Iris pigment epithelial cell (primary cell): ENCODE results near the gene ALDH3B2.
"Not testable (repeated sequence)": the region's sequence is repeated elsewhere in the genome, so short reads cannot be mapped to it uniquely, and the experiment has no call there.

Experiments used
- DNase-seq: peaks from one replicate; pipeline ENCODE4 v3.0.0-alpha.2; 2011; ENCODE audit warnings: low read depth

ALDH3B2 gene

GRCh38 chr11:67629386-67630227, 44.8 kb downstream of the ALDH3B2 start, which contains the start of gene NUDT8:
TSS of gene NUDT8 (minus strand) at chr11:67629937. CDS start at chr11:67629911, 26 bp downstream.
- peak; percentile 74 for DNase-seq

GRCh38 chr11:67628710-67629385, 45.6 kb downstream of the ALDH3B2 start:
- DNase-seq = no peak

- no peak for DNase-seq
These were observed 46.4 kb downstream of the ALDH3B2 start for GRCh38 chr11:67627812-67628624.

- no peak for DNase-seq
These were observed 47.0 kb downstream of the ALDH3B2 start for GRCh38 chr11:67627441-67627811.

- no peak for DNase-seq
These were observed 47.5 kb downstream of the ALDH3B2 start for GRCh38 chr11:67626970-67627369.

- not testable (repeated sequence) for DNase-seq
These were observed 48.1 kb downstream of the ALDH3B2 start for GRCh38 chr11:67626131-67626833.

- not testable (repeated sequence) for DNase-seq
These were observed 50.6 kb downstream of the ALDH3B2 start for GRCh38 chr11:67623795-67624194.

- not testable (repeated sequence) for DNase-seq
These were observed 51.5 kb downstream of the ALDH3B2 start for GRCh38 chr11:67622905-67623304.

GRCh38 chr11:67621928-67622327, 52.5 kb downstream of the ALDH3B2 start:
- not testable (repeated sequence) for DNase-seq

- DNase-seq = not testable (repeated sequence)
These were observed 53.8 kb downstream of the ALDH3B2 start for GRCh38 chr11:67620621-67621020.

GRCh38 chr11:67619683-67620618, 54.5 kb downstream of the ALDH3B2 start:
- DNase-seq = not testable (repeated sequence)

- DNase-seq = not testable (repeated sequence)
These were observed 55.3 kb downstream of the ALDH3B2 start for GRCh38 chr11:67618901-67619659.

- DNase-seq = no peak
These were observed 57.0 kb downstream of the ALDH3B2 start for GRCh38 chr11:67617243-67617953.

GRCh38 chr11:67616431-67617242, 57.8 kb downstream of the ALDH3B2 start:
- no peak for DNase-seq

- DNase-seq = no peak
These were observed 58.5 kb downstream of the ALDH3B2 start for GRCh38 chr11:67615728-67616430.

- no peak for DNase-seq
These were observed 59.4 kb downstream of the ALDH3B2 start for GRCh38 chr11:67614730-67615714.
